HG02870 (cell line): ENCODE results near the gene VIPR2.
"Not testable (repeated sequence)": the region's sequence is repeated elsewhere in the genome, so short reads cannot be mapped to it uniquely, and the experiment has no call there.

Source experiments
- ATAC-seq: cut with Tn5 transposase; IDR thresholded peaks from one replicate; pipeline ENCODE4 v1.9.1; 2021; ENCODE audit warnings: mild to moderate bottlenecking, moderate library complexity; ENCODE audit not compliant: unreplicated experiment

Gene VIPR2

DNA sequence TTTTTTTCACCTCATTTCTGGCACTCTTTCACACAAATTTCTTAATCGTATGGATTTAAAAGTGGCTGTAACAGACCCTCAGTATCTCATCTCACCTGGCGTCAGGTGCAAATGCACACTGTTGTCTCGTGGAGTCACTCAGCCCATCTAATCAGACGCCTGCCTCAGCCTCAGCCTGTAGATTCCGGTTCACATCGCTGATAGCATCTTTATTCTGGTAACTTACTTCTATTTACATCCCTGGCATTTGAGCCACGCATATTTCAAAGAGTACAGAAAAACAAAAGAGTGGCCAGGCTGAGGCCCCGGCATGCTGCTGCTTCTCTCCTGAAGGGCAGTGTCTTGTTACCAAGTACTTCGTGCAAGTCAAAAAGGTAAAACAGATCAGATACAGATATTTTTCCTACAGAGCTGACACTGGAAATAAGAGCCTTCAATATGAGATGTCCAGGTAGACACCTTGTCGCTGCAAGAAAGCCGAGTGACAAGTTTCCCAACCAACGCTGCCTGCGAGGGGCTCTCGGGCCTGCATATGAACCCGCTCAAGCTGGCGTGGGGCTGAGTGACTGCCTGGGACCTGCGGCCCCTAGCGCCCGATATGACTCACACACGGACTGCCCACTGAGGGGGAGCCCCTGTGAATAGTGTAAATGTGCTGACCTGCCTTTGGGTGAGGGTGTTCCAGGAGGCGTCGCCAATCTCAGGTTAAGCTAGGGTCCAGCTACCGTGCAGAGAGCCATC lies 4.3 kb downstream of the VIPR2 start:
- no peak for ATAC-seq

DNA sequence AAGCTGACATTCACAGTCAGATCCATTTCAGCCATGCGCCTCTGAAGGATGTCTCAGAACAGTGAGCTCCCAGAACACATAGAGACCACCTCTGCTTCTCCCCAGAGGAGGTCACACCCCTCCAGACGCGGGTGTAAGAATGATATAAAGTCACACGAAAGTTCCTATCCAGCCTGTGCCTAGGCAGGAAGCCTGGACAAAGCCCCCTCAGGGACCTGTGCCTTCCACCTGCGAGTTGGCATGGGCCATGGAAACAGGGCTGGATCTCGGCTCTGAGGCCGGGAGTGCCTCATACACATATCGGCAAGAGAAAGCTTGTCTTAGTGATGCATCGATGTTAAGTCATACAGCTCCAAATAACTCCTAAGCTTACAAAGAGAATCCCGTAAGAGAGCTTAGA lies 5.0 kb downstream of the VIPR2 start:
- ATAC-seq, result no peak

DNA sequence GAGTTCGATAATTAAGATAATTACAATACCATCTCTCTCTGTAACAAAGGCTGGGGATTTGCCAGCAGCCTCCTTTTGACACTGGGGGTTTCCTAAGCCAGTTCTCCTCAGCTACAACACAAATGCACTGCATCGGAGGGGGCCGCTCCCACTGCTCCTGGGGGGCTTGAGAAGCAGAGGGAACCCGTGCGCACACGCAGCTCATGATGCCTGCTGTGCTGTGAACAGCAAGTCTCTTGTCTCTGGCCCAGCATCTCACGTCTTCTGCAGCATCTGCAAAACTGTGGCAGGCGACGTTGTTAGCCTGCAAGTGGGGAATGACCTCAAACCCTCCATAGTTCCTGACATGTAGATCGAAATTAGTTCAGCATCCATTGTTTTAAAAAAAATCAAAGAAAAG lies 5.5 kb downstream of the VIPR2 start:
- ATAC-seq, result no peak

DNA sequence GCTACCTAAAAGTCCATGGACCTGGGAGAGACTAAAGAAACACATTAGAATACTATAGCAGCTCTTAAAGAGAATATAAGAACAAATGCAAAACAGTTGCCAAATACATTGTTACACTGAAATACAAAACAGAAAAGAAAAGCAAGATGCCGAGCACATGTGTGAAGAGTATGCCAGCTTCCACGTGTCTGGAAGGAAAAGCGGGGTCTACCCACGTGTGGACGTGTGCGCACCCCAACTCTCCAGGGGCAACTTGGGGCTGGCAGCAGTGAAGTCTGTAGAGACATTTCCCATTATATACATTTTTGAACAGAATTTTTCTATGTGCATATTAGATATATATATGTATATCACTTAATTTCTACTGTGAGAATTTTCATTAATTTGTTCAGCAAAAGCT lies 6.2 kb downstream of the VIPR2 start:
- ATAC-seq, result no peak

DNA sequence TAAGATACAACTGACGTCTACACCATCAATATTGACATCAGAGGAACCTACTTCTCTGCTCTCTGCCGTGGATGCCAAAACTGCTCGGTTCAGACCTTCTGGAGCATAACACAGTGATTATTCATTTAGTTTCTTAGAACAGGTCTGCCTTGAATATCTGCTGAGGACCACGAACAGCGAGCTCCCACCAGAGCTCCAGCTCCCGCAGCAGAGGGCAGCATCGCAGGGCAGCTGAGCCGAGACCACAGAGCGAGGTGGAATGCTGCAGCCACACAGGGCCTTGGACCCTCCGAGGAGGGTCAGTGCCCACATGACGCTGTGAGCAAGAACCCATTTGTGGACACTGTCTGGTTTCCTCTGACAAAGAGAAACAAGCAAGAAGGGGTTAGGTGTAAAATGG lies 6.8 kb downstream of the VIPR2 start:
- no peak for ATAC-seq

DNA sequence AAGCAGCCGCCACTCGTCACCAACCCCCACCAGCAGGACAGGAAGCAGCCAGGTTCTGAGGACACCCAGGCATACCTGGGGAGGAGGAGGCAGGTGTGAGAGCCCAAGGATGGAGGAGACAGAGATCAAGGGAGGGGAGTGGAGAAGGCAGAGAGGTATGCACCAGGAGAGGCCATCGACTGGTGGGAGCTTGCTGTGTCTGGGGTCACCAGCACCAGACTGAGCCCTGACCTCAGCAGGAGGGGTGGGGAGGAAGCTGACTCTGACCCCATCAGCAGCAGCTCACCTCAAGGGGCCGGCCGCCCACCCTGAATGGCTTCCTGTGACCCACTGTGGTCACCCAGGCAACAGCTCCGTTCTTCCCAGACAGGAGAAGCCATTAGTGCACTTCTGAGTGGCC lies 7.8 kb downstream of the VIPR2 start:
- no peak for ATAC-seq

DNA sequence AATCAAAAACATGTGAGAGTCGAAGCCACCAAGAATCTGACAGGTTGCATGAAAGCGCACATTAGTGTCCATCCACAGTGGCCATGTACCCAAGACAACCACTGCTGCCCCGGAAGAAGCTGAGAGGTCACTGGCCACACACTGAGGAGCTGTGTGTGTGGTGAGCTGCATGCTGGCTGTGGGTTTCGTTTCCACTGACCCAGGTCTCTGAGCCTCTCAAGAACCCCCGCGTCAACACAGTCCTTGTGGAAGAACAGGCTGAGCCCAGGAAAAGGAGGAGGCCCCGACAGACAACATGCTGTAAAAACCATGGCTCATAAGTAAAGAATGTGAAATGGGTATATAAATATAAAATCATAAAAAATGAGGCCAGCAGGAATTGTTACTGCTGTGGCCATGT lies 8.2 kb downstream of the VIPR2 start:
- no peak for ATAC-seq

DNA sequence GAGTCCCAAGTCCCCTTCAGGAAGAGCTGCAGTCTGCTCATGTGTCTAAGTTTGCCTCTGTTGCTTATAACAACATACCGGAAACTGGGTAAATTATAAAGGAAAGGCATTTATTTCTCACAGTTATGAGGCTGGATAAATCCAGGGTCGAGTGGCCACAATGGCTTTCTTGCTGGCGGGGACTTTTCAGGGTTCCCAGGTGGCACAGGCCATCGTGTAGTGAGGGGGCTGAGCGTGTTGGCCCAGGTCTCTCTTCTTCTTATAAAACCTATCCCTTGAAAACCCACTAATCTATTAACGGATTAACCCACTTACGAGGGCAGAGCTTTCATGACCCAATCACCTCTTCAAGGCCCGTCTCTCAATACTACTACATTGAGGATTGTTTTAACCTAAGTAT lies 8.7 kb downstream of the VIPR2 start:
- no peak for ATAC-seq

DNA sequence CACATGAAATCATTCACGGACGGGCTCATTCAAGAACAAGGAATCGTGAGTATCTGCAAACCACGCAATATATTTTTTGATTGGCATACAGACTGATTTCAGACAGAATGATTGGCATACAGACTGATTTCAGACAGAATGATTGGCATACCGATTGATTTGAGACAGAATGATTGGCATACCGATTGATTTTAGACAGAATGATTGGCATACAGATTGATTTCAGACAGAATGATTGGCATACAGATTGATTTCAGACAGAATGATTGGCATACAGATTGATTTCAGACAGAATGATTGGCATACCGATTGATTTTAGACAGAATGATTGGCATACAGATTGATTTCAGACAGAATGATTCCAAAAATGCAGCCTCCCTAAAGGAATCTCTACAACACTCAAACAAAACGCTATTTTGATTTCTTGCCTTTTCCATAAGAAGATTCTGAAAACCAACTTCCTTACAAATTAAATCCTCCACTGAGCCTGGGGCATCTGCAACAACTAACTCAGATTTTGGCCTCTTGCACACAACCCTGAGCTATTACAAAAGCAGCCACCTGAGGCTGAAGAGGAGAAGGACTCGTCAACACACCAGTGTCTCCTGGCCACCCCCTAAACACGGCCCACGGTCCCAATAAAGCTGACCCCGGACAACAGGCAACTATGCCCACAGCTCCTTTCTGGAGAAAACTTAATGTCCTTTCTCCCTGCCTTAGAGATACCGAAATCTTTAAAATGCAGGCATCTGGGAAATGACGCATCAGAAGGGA lies 11.8 kb downstream of the VIPR2 start:
- not testable (repeated sequence) for ATAC-seq

DNA sequence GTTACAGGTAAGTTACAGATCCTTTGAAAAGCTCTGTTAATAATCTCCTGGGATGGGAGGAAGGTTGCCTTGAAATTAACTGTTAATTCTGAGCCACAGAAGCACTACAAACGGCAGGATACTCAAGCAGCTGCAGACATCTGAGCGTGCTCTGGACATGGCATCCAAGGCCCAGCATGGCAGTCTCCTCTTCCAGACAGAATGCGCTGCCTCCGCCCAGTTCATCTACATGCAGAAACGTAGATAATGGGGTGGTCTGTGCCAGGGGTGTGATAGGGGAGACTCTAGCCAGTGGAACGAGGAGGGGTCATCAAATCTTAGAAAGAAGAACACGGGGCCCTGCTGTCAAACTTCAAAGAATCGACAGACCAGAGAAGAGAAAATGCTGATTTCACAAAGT lies 13.8 kb downstream of the VIPR2 start:
- no peak for ATAC-seq

DNA sequence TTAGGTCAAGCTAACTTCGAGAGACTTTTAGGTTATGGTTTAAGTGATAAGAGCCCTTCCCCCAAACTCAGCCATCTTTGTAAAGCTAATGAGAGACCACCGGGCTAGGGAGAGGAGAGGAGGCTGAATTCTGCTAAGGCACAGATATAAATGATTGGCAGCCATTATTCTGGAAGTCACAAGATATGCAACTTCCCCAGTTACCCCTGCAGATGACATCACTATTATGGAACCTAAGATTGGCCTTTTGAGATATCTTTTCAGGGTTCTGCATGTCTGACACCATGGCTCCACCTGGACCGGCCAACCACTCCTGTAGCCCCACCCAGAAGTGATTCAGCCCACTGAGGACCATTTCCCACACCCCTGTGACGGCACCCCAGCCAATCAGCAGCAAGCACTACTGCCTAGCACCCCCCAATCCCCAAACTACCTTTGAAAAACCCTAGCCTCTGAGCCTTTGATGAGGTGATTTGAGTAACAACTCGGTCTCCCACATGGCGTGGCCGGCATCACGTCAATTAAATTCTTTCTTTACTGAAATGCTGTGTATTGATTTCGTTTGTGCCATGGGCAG lies 14.4 kb downstream of the VIPR2 start:
- no peak for ATAC-seq

DNA sequence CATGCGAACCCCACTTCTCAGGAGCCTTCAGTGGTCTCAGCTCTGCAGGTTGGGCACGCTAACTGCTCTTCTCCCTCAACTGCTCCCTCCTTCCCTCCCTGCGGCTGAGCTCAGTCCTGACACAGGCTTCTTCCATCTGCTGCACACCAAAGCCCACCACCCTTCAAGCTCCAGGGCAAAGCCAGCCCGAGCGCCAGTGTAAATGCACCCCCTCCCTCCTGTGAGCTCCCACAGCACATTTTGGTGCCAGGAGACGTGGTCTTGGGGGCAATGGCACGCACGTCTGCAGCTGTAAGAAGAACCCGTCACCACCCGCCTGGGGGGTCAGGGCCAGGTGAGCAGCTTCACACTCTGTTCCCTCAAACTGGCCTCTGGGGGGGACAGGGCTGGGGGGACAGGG lies 15.9 kb downstream of the VIPR2 start:
- no peak for ATAC-seq

DNA sequence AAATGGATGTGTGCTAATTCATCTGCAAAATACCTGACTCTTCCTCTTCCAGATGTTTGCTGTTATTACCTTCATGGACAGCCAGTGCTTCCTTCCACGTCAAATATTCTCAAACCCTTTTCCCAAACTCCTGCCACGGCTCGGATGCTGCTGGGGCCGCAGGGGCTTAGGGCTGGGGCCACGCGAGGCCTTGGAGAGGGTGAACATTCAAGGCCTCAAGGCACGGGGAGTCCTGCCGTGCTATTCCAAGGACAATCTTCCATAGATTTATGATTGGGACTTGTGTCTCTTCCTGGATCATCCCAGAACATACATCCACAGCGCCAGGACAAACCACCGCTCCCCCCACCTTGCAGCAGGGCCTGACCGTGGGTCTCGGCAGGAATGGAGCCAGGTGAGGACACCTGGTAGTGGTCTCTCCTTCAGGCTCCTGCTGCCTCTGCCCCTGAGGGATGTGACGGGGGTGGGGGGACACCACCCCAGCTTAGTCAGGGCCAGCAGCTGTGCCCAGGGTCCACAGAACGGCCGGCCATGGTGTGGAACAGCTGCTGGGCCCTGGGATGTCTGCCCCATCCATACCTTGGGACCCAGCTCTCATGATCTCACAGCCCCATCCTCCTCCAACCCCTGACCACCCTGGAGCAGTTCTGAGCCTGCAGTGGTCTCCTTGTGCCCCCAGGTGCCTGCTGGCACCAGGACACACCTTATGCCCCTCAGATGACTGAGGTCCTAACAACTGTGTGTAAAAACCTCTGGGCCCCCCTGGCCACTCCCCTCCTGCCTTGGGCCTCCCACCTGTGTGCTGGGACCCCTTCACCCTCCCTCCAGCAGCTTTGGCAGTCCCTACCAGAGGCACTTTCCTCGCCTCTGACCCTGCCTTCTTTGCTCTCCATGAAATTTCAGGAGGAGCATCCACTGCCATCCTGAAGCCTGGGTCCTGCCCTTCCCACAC lies 16.7 kb downstream of the VIPR2 start:
- no peak for ATAC-seq

DNA sequence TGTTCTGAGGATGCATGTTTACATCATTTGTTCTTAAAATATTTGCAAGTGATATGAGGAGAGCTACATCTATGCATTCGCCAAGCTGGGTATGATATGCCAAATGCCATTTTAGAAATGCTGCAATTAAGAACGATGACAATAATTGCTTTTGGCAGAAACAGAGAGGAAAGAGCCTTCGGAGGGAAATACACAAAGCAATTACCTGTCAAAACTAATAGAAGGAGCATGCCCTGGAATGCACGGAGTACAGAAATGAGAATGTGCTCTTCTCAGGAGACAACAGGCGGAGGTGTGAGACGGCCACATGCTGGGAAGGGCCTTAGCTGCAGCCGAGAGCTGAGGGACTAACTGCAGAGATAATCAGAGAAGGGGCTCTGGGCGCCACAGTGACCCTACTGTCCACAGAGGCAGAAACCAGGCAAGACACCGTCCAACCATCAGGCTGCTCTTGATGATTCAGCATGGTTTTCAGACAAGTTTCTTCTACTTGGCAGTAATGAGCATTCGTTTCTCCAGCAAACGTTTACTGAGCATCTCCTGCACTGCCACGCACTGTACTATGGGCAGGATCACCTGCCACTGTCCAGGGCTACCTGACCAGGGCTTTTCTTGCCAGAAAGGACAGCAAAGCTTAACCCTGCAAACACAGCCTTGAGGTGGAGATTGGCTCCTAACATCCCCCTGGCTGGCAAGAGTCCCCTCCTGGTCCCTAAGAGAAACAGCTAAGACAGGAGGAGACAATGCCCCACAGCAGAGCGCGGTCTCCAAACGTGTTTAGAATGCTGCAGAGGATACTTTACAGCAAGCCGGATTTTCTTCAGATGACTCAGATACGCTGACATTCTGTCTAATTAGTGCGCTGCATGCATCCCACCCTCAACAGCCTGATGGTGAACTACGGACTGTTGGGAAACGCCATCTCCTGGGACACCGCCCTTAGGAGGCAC lies 18.1 kb downstream of the VIPR2 start:
- no peak for ATAC-seq

DNA sequence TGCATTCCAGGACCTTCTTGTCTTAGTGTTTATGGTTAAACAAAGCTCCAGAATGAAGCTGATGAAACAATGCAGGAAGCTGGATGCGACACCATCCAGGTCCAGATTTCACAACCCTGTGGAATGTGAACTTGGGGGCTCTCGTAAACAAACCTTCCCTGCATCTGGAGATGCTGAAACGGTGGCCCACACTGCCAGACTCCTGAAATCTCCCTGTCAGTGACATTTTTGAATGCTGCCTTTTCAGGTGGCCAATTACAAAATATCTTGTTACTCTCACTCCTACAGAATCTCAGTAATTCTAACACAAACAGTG lies 18.8 kb downstream of the VIPR2 start:
- ATAC-seq, result no peak

DNA sequence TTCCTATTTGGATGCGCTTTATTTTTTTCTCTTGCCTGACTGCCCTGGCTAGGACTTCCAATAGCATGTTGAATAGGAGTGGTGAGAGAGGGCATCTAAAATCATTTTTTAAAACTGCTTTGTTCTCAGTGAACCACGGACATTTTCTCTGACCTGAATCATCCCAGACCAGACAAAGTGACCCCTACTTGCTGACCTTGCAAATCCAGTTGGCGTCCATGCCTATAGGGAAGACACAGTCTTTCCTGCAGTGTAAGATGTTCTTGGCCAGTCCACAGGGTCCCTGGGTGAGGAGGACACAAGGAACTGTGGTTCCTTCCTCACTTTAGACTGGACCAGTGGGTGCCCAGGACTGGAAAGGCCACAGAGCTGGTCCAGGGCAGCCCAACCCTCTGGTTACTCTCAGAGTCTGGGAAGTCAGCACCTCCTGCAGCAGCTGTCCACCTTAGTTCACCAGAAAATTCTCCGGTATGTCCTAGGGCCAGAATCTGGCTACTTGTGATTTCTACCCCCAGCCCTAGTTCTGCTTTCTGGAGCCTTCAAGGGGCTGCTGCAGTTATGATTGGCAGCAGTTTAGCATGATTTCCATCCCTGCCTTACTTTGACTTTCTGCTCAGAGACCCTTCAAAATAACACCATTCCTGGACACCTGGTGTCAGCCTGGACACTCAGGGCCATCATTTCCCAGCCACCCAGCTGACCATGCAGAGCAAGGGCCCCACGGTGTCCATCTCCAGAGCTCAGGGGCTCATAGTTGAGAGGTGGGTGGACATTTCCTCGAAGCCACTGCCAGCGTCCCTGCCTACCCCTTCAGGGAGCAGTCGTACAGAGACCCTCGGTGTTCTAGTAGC lies 19.3 kb downstream of the VIPR2 start:
- ATAC-seq, result no peak

DNA sequence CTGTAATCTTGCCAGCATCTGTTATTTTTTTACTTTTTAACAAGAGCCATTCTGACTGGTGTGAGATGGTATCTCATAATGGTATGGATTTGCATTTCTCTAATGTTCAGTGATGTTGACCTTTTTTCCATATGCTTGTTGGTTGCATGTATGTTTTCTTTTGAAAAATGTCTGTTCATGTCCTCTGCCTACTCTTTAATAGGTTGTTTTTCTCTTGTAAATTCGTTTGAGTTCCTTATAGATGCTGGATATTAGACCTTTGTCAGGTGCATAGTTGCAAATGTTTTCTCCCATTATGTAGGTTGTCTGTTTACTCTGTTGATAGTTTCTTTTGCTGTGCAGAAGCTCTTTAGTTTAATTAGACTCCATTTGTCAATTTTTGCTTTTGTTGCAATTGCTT lies 20.9 kb downstream of the VIPR2 start:
- ATAC-seq, result not testable (repeated sequence)

DNA sequence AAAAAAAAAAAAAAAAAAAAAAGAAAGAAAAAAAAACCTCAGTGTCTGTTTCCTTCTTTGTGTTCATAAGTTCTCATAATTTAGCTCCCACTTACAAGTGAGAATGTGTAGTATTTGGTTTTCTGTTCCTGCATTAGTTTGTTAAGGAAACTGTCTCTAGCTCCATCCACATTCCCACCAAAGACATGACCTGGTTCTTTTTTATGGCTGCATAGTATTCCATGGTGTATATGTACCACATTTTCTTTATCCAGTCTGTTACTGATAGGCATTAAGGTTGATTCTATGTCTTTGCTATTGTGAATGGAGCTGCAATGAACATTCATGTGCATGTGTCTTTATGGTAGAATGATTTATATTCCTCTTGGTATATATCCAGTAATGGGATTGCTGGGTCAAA lies 21.4 kb downstream of the VIPR2 start:
- not testable (repeated sequence) for ATAC-seq

DNA sequence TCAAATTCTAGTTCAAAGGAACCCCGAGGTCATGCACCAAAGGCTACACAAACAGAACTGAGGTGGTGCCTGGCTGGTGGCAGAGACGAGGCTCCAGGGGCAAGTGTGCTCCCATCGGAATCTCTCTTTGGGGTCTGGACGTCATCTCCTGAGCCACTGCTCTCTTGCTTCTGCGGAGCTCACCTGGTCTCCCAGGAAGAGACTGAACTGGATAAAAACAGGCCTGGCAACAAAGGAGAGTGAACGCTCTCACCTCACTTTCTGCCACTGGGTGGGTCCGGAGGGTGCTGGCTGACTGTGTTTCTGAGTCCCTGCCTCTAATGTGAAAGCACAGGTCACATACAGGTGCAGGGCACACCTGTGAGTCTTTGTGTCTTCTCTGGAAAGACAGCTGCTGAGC lies 22.4 kb downstream of the VIPR2 start:
- ATAC-seq, result no peak
